ENCODE data around the gene NAT8L. TPM values are rescaled to one million over a fixed set of nuclear protein-coding genes. Genes with fewer than 3 reads are reported as not detected.

NAT8L gene
- polyA plus RNA-seq, 2 donors = 0.02 TPM; not detected in 1

DNA sequence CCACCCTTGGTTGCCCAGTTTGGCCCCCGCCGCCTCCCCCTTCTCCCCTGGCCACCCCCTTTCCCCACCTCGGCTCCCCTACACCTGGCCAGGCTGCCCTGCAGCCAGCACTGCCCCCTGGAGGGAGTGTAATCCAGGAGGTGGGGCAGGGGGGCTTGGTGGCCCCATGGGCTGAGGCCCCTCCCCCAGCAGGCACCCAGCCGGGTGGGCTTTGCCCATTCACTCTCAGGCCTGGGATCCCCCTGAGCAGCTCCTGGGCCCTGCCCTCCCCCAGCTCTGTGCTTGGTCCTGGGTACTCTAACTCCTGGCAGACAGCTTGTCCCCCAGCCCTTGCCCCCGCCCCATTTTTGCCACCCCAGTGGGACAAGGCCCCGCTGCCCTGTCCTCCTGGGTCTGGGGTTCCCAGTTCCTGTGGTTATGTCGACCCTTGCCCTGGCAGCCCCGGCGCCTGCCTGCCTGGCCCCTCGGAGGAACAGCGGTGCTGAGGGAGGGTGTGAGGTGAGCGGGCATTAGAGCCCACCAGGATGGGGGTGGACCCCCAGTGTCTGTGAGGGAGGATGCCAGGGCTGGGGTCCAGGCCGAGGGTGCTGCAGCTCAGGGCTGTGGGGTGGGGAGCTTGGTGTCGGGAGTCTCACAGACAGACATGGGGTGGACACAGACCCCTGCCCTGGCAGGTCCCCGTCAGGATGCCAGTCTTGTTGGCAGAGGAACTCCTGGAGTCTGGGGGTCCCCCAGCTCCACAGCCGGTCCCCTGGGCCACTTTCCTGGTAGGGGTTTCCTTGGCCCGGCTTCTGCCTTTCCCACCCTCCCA, 10.2 kb downstream of the NAT8L start:
- Histone ChIP-seq H3K9me3 (ENCODE audit: control insufficient read depth in 2 of 2, insufficient read depth in 1 of 2, low read depth in 1 of 2, low read length in 1 of 2) (no peaks in the 10 kb centered on the region), H3K36me3 (ENCODE audit: control insufficient read depth in 2 of 2, insufficient read depth in 2 of 2, low read length in 1 of 2) (no peaks in the 10 kb centered on the region), H3K4me1 (ENCODE audit: control insufficient read depth in 2 of 2, insufficient read depth in 2 of 2, low read length in 1 of 2) (peaks cover 0 to 2% of the 10 kb centered on the region in 2 donors), H3K27me3 (ENCODE audit: control insufficient read depth in 1 of 2, insufficient read depth in 2 of 2, low read length in 2 of 2) (no peaks in the 10 kb centered on the region), H3K4me3 (ENCODE audit: low read depth in 1 of 2, low read length in 2 of 2) (no peak overlapping the region), H3K27ac (ENCODE audit: low read depth in 2 of 2, low read length in 1 of 2) (no peak overlapping the region)
- WGBS, 2 donors = 75 to 77% methylated on average over 16 to 17 of the region's 17 CpGs

DNA sequence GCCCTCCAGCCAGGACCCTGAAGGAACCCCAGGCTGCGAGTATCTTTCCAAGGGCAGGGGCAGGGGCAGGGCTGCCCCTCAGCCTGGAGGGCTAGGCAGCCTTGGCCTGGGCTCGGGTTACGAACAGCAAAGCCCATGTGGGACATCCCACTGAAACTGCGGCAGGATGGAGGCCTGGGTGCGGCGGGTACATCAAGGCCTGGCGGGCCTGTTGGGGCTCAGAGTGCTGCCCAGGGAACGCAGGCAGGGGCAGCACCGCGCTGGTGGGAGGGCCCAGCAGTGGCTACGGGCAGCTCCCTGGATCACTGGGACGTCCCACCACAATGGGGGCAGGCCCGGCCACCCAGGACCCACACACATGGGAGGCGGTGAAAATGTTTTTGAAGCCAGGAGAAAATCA, 10.9 kb downstream of the NAT8L start:
- H3K4me1 ChIP-seq (ENCODE audit: control insufficient read depth in 2 of 2, insufficient read depth in 2 of 2, low read length in 1 of 2) = peaks cover 0 to 2% of the 10 kb centered on the region in 2 donors
- H3K27ac ChIP-seq (ENCODE audit: low read depth in 2 of 2, low read length in 1 of 2) = no peak overlapping the region
- H3K9me3 ChIP-seq (ENCODE audit: control insufficient read depth in 2 of 2, insufficient read depth in 1 of 2, low read depth in 1 of 2, low read length in 1 of 2) = no peaks in the 10 kb centered on the region
- H3K27me3 ChIP-seq (ENCODE audit: control insufficient read depth in 1 of 2, insufficient read depth in 2 of 2, low read length in 2 of 2) = no peaks in the 10 kb centered on the region
- 66 to 69% methylated on average over 14 of the region's 14 CpGs for WGBS, 2 donors
- no peaks in the 10 kb centered on the region for H3K36me3 ChIP-seq (ENCODE audit: control insufficient read depth in 2 of 2, insufficient read depth in 2 of 2, low read length in 1 of 2)
- H3K4me3 ChIP-seq (ENCODE audit: low read depth in 1 of 2, low read length in 2 of 2) = no peak overlapping the region

DNA sequence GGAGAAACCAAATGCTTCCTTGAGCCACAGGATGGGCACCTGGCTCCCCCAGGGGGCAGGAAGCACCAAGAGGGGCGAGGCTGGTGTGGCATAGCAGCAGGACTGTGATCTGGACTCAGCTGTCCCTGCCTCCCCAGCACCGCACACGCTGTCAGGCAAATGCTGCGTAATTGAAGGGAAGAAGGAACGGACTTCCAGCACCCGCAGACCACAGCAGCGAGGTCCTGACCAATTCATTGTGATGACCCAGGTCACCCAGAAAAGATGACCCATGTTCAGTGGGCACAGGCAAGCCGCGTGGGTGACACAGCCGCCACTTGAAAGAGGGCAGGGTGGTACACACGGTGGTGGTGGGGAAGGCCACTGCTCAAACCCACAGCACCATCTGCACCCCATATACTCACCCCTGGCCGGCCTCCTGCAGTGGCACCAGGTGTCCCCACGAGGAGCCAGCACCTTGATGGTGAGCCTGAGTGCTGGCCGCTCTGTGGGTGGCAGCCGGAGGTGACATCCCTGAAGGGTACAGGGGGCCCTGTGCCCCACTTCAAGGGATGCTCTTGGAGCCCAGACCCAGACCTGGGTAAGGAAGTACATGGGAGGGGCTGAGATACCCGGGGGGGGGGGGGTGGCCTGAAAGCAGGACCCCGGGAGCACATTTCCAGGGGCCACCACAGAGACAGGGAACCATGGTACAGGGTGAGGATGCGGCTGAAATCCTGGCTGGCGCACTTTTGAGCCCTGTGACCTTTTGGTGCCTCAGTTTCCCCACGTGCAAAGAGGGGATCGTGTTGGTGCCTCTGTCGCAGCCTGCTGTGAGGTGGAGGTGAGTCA, 11.5 kb downstream of the NAT8L start:
- Histone ChIP-seq H3K36me3 (ENCODE audit: control insufficient read depth in 2 of 2, insufficient read depth in 2 of 2, low read length in 1 of 2) (no peaks in the 10 kb centered on the region), H3K4me3 (ENCODE audit: low read depth in 1 of 2, low read length in 2 of 2) (no peak overlapping the region), H3K27me3 (ENCODE audit: control insufficient read depth in 1 of 2, insufficient read depth in 2 of 2, low read length in 2 of 2) (no peaks in the 10 kb centered on the region), H3K4me1 (ENCODE audit: control insufficient read depth in 2 of 2, insufficient read depth in 2 of 2, low read length in 1 of 2) (peaks cover 0 to 2% of the 10 kb centered on the region in 2 donors), H3K9me3 (ENCODE audit: control insufficient read depth in 2 of 2, insufficient read depth in 1 of 2, low read depth in 1 of 2, low read length in 1 of 2) (no peaks in the 10 kb centered on the region), H3K27ac (ENCODE audit: low read depth in 2 of 2, low read length in 1 of 2) (no peak overlapping the region)
- WGBS, 2 donors = 74 to 80% methylated on average over 22 of the region's 22 CpGs

DNA sequence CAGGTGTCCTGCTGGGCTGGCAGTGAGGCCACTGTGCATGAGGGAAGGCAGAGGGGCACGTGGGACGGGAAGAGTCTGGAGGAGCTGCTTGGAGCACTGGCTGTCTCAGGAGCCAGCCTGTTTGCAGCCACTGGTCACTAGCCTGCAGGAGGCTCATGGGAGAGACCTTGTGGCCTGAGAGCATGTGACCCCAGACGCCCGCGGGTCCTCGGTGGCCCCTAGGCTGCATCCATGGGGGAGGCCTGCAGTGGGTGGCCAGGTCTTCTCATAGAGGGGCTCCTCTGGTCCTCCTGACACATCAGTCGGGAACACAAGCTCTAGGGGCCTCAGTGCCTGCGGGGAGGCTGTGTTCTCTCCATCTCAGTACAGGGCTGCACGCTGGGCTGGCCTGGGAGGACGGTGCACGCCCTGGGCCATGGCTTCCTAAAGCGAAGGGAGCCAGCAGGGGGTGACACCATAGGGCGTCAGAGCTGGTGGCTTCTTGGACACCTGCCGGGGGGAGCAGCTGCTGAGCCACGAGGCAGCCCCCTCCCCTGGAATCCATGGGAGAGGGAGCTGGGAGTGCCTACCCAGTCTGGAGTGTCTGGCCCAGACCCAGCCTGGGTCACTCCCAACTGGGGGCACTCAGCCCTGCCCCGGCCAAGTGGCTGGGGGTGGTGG, 12.3 kb downstream of the NAT8L start:
- Histone ChIP-seq H3K27ac (ENCODE audit: low read depth in 2 of 2, low read length in 1 of 2) (no peak overlapping the region), H3K9me3 (ENCODE audit: control insufficient read depth in 2 of 2, insufficient read depth in 1 of 2, low read depth in 1 of 2, low read length in 1 of 2) (no peaks in the 10 kb centered on the region), H3K27me3 (ENCODE audit: control insufficient read depth in 1 of 2, insufficient read depth in 2 of 2, low read length in 2 of 2) (no peaks in the 10 kb centered on the region), H3K4me1 (ENCODE audit: control insufficient read depth in 2 of 2, insufficient read depth in 2 of 2, low read length in 1 of 2) (peaks cover 0 to 2% of the 10 kb centered on the region in 2 donors), H3K4me3 (ENCODE audit: low read depth in 1 of 2, low read length in 2 of 2) (no peak overlapping the region), H3K36me3 (ENCODE audit: control insufficient read depth in 2 of 2, insufficient read depth in 2 of 2, low read length in 1 of 2) (no peaks in the 10 kb centered on the region)
- 64 to 68% methylated on average over 16 of the region's 16 CpGs for WGBS, 2 donors

- H3K4me3 ChIP-seq (ENCODE audit: low read depth in 1 of 2, low read length in 2 of 2) = no peak overlapping the region
- 56 to 62% methylated on average over 26 to 28 of the region's 28 CpGs for WGBS, 2 donors
These were observed 13.1 kb downstream of the NAT8L start for GRCh38 chr4:2071912-2072867.

DNA sequence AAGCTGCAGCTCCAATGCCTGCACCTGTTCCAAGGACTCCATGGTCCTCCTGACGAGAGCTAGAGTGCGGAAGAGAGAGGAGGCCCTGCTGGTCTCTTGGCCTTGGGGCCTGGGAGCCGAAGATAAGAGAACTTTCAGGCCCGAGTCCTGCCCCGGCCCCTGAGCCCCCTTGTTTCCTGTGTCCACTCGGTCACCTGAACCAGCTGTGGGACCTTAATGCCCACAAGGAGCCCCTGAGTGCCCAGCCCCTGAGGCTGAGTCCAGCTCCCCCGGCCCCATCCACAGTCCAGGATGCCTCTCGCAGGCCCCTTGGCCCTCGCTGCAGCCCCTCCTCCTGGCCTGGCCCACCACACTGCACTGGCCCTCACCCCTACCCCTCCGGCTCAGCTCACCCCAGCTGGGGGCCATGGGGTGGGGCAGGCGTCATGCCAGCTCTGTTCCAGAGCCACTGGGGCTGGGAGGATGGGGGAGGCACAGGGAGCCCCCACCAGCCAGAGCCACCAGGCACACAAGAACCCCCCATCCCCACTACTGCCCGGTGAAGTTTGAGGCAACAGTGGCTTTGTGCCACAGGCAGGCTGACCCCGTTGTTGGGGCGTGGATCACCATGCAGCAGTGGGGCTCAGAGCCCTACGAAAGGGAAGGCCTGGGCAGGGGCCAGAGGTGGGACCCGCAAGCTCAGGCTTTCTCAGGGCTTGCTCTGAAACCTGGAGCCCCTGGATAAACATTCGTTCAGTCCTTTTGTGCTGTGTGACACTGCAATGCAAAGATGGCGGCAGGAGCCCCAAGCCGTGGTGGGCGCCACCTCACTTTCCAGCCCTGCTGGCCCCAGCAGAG, 14.1 kb downstream of the NAT8L start:
- peaks cover 0 to 2% of the 10 kb centered on the region in 2 donors for H3K4me1 ChIP-seq (ENCODE audit: control insufficient read depth in 2 of 2, insufficient read depth in 2 of 2, low read length in 1 of 2)
- H3K27me3 ChIP-seq (ENCODE audit: control insufficient read depth in 1 of 2, insufficient read depth in 2 of 2, low read length in 2 of 2) = no peaks in the 10 kb centered on the region
- no peaks in the 10 kb centered on the region for H3K36me3 ChIP-seq (ENCODE audit: control insufficient read depth in 2 of 2, insufficient read depth in 2 of 2, low read length in 1 of 2)
- 87 to 92% methylated on average over 18 to 20 of the region's 20 CpGs for WGBS, 2 donors
- no peak overlapping the region for H3K4me3 ChIP-seq (ENCODE audit: low read depth in 1 of 2, low read length in 2 of 2)
- no peaks in the 10 kb centered on the region for H3K9me3 ChIP-seq (ENCODE audit: control insufficient read depth in 2 of 2, insufficient read depth in 1 of 2, low read depth in 1 of 2, low read length in 1 of 2)
- H3K27ac ChIP-seq (ENCODE audit: low read depth in 2 of 2, low read length in 1 of 2) = no peak overlapping the region

More at GRCh38 chr4:2071912-2072867, 13.1 kb downstream of the NAT8L start:
- Histone ChIP-seq H3K9me3 (ENCODE audit: control insufficient read depth in 2 of 2, insufficient read depth in 1 of 2, low read depth in 1 of 2, low read length in 1 of 2) (no peaks in the 10 kb centered on the region), H3K36me3 (ENCODE audit: control insufficient read depth in 2 of 2, insufficient read depth in 2 of 2, low read length in 1 of 2) (no peaks in the 10 kb centered on the region), H3K27me3 (ENCODE audit: control insufficient read depth in 1 of 2, insufficient read depth in 2 of 2, low read length in 2 of 2) (no peaks in the 10 kb centered on the region), H3K27ac (ENCODE audit: low read depth in 2 of 2, low read length in 1 of 2) (no peak overlapping the region), H3K4me1 (ENCODE audit: control insufficient read depth in 2 of 2, insufficient read depth in 2 of 2, low read length in 1 of 2) (peaks cover 0 to 2% of the 10 kb centered on the region in 2 donors)

DNA sequence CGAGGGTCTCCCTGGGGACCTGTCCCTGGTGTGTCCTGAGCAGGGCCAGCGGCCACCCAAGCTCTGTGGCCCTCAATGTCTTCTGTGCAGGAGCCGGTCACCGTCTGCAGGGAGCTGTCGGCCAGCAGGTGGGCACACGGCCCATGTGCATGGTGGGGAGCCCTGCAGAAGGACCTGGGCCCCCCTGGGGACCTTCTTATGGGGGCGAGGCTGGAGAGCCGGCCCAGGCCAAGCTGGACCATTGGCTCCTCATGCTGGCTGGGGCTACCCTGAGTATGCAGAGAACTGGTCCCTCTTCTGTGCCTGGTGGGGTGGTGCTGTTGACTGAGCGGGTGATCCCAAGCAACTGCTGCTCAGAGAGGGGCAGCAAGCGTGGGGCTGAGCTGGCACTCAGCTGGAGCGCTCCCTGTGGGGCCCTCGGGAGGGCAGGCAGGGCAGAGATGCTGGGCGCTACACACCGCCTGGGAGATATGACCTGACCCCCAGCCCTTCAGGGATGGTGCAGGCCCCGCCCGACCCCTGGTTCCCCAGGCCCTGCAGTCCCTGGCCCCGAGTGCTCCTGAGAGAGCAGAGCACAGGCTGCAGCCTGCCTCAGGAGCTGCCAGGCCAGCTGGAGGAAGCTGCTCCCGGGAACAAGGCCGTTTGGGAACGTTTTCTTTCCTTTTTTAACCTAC, 14.8 kb downstream of the NAT8L start:
- Histone ChIP-seq H3K27me3 (ENCODE audit: control insufficient read depth in 1 of 2, insufficient read depth in 2 of 2, low read length in 2 of 2) (no peaks in the 10 kb centered on the region), H3K4me1 (ENCODE audit: control insufficient read depth in 2 of 2, insufficient read depth in 2 of 2, low read length in 1 of 2) (peaks cover 0 to 2% of the 10 kb centered on the region in 2 donors), H3K4me3 (ENCODE audit: low read depth in 1 of 2, low read length in 2 of 2) (no peak overlapping the region), H3K9me3 (ENCODE audit: control insufficient read depth in 2 of 2, insufficient read depth in 1 of 2, low read depth in 1 of 2, low read length in 1 of 2) (no peaks in the 10 kb centered on the region), H3K36me3 (ENCODE audit: control insufficient read depth in 2 of 2, insufficient read depth in 2 of 2, low read length in 1 of 2) (no peaks in the 10 kb centered on the region), H3K27ac (ENCODE audit: low read depth in 2 of 2, low read length in 1 of 2) (no peak overlapping the region)
- WGBS, 2 donors = 77 to 81% methylated on average over 20 of the region's 20 CpGs

DNA sequence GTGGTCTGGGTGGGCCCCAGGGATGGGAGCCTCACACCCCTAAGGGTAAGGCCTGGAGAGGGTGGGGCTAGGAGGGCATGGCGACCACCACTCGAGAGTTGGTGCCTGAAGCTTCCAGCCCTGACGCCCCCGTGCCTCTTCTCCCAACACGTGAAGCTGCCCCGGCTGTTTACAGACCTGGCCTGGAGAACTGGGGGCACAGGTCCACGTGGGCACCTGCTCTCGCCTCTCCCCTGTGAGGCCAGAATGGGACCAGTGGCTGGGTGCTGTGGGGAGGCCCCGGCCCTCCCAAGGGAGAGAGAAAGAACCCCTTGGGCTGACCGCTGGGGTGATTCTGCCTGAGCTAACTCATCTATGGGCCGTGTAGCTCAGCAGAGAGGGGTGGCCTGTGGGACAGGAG, 15.5 kb downstream of the NAT8L start:
- H3K36me3 ChIP-seq (ENCODE audit: control insufficient read depth in 2 of 2, insufficient read depth in 2 of 2, low read length in 1 of 2) = no peaks in the 10 kb centered on the region
- H3K9me3 ChIP-seq (ENCODE audit: control insufficient read depth in 2 of 2, insufficient read depth in 1 of 2, low read depth in 1 of 2, low read length in 1 of 2) = no peaks in the 10 kb centered on the region
- H3K27ac ChIP-seq (ENCODE audit: low read depth in 2 of 2, low read length in 1 of 2) = no peak overlapping the region
- WGBS, 2 donors = 79 to 82% methylated on average over 9 to 11 of the region's 11 CpGs
- H3K27me3 ChIP-seq (ENCODE audit: control insufficient read depth in 1 of 2, insufficient read depth in 2 of 2, low read length in 2 of 2) = no peaks in the 10 kb centered on the region
- H3K4me3 ChIP-seq (ENCODE audit: low read depth in 1 of 2, low read length in 2 of 2) = no peak overlapping the region
- H3K4me1 ChIP-seq (ENCODE audit: control insufficient read depth in 2 of 2, insufficient read depth in 2 of 2, low read length in 1 of 2) = peaks cover 0 to 2% of the 10 kb centered on the region in 2 donors
